KOPT-K1 (cell line): ENCODE measurements around the gene PDAP1.
A peak's percentile ranks its signal among the peaks of the same experiment; 100 is the strongest.

Experiments
- H3K27ac ChIP-seq: fragments of 200-600 bp; sonication (generic); 2 replicates; pipeline ENCODE4 v1.5.1; 2016; ENCODE audit warnings: antibody characterized with exemption, mild to moderate bottlenecking, low read depth, low read length; ENCODE audit not compliant: poor library complexity, severe bottlenecking
- H3K36me3 ChIP-seq: fragments of 200-600 bp; sonication (generic); 2 replicates; pipeline ENCODE4 v1.5.1; 2017; ENCODE audit warnings: antibody characterized with exemption, mild to moderate bottlenecking, low read length, moderate library complexity; ENCODE audit not compliant: insufficient read depth
- H3K9me3 ChIP-seq: fragments of 200-600 bp; sonication (generic); 2 replicates; pipeline ENCODE4 v1.5.1; 2017; ENCODE audit warnings: antibody characterized with exemption, low read length, mild to moderate bottlenecking; ENCODE audit not compliant: insufficient read depth, poor library complexity, severe bottlenecking

Gene PDAP1

GRCh38 chr7:99408379-99409191 is at the start of gene PDAP1, which contains the start of gene BUD31:
TSS of gene PDAP1 (minus strand) at chr7:99408597. CDS start at chr7:99408548, 49 bp downstream.
TSS of gene BUD31 (plus strand) at chr7:99408969. CDS start at chr7:99411093, 2,124 bp downstream.
- no peaks in the 10 kb centered on the region for H3K9me3 ChIP-seq
- H3K27ac ChIP-seq, result peak within 1 kb of the TSS; percentile 96
- H3K36me3 ChIP-seq, result peaks cover 57% of the 10 kb centered on the region

GRCh38 chr7:99457650-99458493 is 49.5 kb upstream of the PDAP1 start:
- no peaks in the 10 kb centered on the region for H3K9me3 ChIP-seq
- H3K27ac ChIP-seq, result no peak overlapping the region
- peaks cover 97% of the 10 kb centered on the region for H3K36me3 ChIP-seq

GRCh38 chr7:99457050-99457649 is 48.8 kb upstream of the PDAP1 start:
- Histone ChIP-seq H3K9me3 (no peaks in the 10 kb centered on the region), H3K36me3 (peaks cover 98% of the 10 kb centered on the region), H3K27ac (no peak overlapping the region)

GRCh38 chr7:99456288-99456687 is 47.9 kb upstream of the PDAP1 start:
- Histone ChIP-seq H3K9me3 (no peaks in the 10 kb centered on the region), H3K27ac (no peak overlapping the region), H3K36me3 (peaks cover 100% of the 10 kb centered on the region)

GRCh38 chr7:99455874-99456273 is 47.5 kb upstream of the PDAP1 start:
- Histone ChIP-seq H3K36me3 (peaks cover 100% of the 10 kb centered on the region), H3K9me3 (no peaks in the 10 kb centered on the region)

GRCh38 chr7:99453105-99453504 is 44.7 kb upstream of the PDAP1 start:
- Histone ChIP-seq H3K9me3 (no peaks in the 10 kb centered on the region), H3K36me3 (peaks cover 100% of the 10 kb centered on the region), H3K27ac (no peak overlapping the region)

More at GRCh38 chr7:99455874-99456273, 47.5 kb upstream of the PDAP1 start:
- H3K27ac ChIP-seq, result no peak overlapping the region

- Histone ChIP-seq H3K36me3 (peaks cover 100% of the 10 kb centered on the region), H3K27ac (no peak overlapping the region), H3K9me3 (no peaks in the 10 kb centered on the region)
Measured at GRCh38 chr7:99452541-99452940, 44.1 kb upstream of the PDAP1 start.

- Histone ChIP-seq H3K27ac (no peak overlapping the region), H3K36me3 (peaks cover 100% of the 10 kb centered on the region), H3K9me3 (no peaks in the 10 kb centered on the region)
Measured at GRCh38 chr7:99451936-99452335, 43.5 kb upstream of the PDAP1 start.

GRCh38 chr7:99449326-99449725 is 40.9 kb upstream of the PDAP1 start:
- H3K27ac ChIP-seq, result no peak overlapping the region
- H3K36me3 ChIP-seq, result peaks cover 99% of the 10 kb centered on the region
- H3K9me3 ChIP-seq, result no peaks in the 10 kb centered on the region

GRCh38 chr7:99448855-99449254 is 40.5 kb upstream of the PDAP1 start:
- no peak overlapping the region for H3K27ac ChIP-seq
- no peaks in the 10 kb centered on the region for H3K9me3 ChIP-seq
- peaks cover 99% of the 10 kb centered on the region for H3K36me3 ChIP-seq

GRCh38 chr7:99447943-99448342 is 39.5 kb upstream of the PDAP1 start:
- Histone ChIP-seq H3K9me3 (no peaks in the 10 kb centered on the region), H3K27ac (no peak overlapping the region), H3K36me3 (peaks cover 99% of the 10 kb centered on the region)

GRCh38 chr7:99446096-99446495 is 37.7 kb upstream of the PDAP1 start:
- no peaks in the 10 kb centered on the region for H3K9me3 ChIP-seq
- no peak overlapping the region for H3K27ac ChIP-seq
- peaks cover 99% of the 10 kb centered on the region for H3K36me3 ChIP-seq

- no peak overlapping the region for H3K27ac ChIP-seq
Measured at GRCh38 chr7:99440195-99440594, 31.8 kb upstream of the PDAP1 start.

GRCh38 chr7:99438573-99439480 is 30.4 kb upstream of the PDAP1 start, which contains the start of the genes CPSF4 and PTCD1:
TSS of gene CPSF4 (plus strand) at chr7:99438943. CDS start at chr7:99439083, 140 bp downstream.
TSS of gene PTCD1 (minus strand) at chr7:99438798. CDS start at chr7:99435242, 3,556 bp downstream.
- H3K27ac ChIP-seq, result peak within 1 kb of the TSS; percentile 82
- H3K36me3 ChIP-seq, result peaks cover 48% of the 10 kb centered on the region
- H3K9me3 ChIP-seq, result no peaks in the 10 kb centered on the region

More at GRCh38 chr7:99440195-99440594, 31.8 kb upstream of the PDAP1 start:
- peaks cover 48% of the 10 kb centered on the region for H3K36me3 ChIP-seq
- H3K9me3 ChIP-seq, result no peaks in the 10 kb centered on the region
